Left renal cortex interstitium (tissue), 4 donors: Measurements from ENCODE around the gene PRSS2. TPM values are rescaled to one million over a fixed set of nuclear protein-coding genes. Genes with fewer than 3 reads are reported as not detected.

Experiments used
- DNase-seq, 4 donors: peaks; one replicate each; pipeline ENCODE4 v3.0.0-alpha.2; 2013; ENCODE audit warnings: low read depth in 4 of 4, low spot score in 2 of 4, missing footprints in 1 of 4
- polyA plus RNA-seq, 4 donors: library from polyadenylated mRNA; unstranded; fragments of 120-200 nt; gene quantifications; one replicate each; pipeline ENCODE4 v1.2.1, GENCODE V29; 2013; ENCODE audit not compliant: insufficient read length in 4 of 4

Gene PRSS2
- polyA plus RNA-seq, 4 donors: not detected

GRCh38 chr7:142800088-142800487, 29.3 kb downstream of the PRSS2 start:
- DNase-seq: no peak

- no peak for DNase-seq
Observed at GRCh38 chr7:142800699-142801260, 30.0 kb downstream of the PRSS2 start.

- no peak for DNase-seq
Observed at GRCh38 chr7:142801601-142802295, 31.0 kb downstream of the PRSS2 start.

GRCh38 chr7:142802301-142802700, 31.5 kb downstream of the PRSS2 start:
- DNase-seq: no peak

- DNase-seq: no peak
Observed at GRCh38 chr7:142803901-142804300, 33.1 kb downstream of the PRSS2 start.

GRCh38 chr7:142804728-142805207, 34.0 kb downstream of the PRSS2 start:
- DNase-seq: no peak

GRCh38 chr7:142805350-142806021, 34.7 kb downstream of the PRSS2 start:
- no peak for DNase-seq

GRCh38 chr7:142806022-142806356, 35.2 kb downstream of the PRSS2 start:
- DNase-seq: no peak

- DNase-seq: no peak
Observed at GRCh38 chr7:142806957-142807356, 36.2 kb downstream of the PRSS2 start.

GRCh38 chr7:142807855-142808460, 37.2 kb downstream of the PRSS2 start:
- no peak for DNase-seq

- no peak for DNase-seq
Observed at GRCh38 chr7:142808461-142808801, 37.7 kb downstream of the PRSS2 start.

GRCh38 chr7:142808802-142809583, 38.2 kb downstream of the PRSS2 start:
- DNase-seq: no peak

- DNase-seq: no peak
Observed at GRCh38 chr7:142809671-142810070, 38.9 kb downstream of the PRSS2 start.

- no peak for DNase-seq
Observed at GRCh38 chr7:142811154-142811737, 40.5 kb downstream of the PRSS2 start.

GRCh38 chr7:142812437-142813215, 41.9 kb downstream of the PRSS2 start:
- DNase-seq: no peak

- no peak for DNase-seq
Observed at GRCh38 chr7:142813226-142813625, 42.5 kb downstream of the PRSS2 start.

GRCh38 chr7:142813699-142814098, 42.9 kb downstream of the PRSS2 start:
- no peak for DNase-seq

- DNase-seq: no peak
Observed at GRCh38 chr7:142814451-142814850, 43.7 kb downstream of the PRSS2 start.

- DNase-seq: no peak
Observed at GRCh38 chr7:142815134-142815533, 44.4 kb downstream of the PRSS2 start.

- no peak for DNase-seq
Observed at GRCh38 chr7:142817506-142817905, 46.7 kb downstream of the PRSS2 start.
